HCT116 (cell line): ENCODE measurements around the gene ACSM3. TPM values are rescaled to one million over a fixed set of nuclear protein-coding genes. Genes with fewer than 3 reads are reported as not detected.

Source experiments
- ATAC-seq: fragments of 200-7000 bp; cut with Tn5 transposase; 2 replicates; pipeline ENCODE4 v1.9.1; 2020; ENCODE audit warnings: mild to moderate bottlenecking, moderate library complexity
- BruUV-seq: library from RNA; stranded (reverse); fragments of 400-500 nt; replicated peaks from 2 replicates; lab custom pipeline; 2021; lab: Mats Ljungman, UMichigan
- CTCF ChIA-PET: fragments of 300-600 bp; sonication (Branson Sonifier 250); formaldehyde crosslinking; loops from one replicate; lab custom pipeline; 2021; ENCODE audit warnings: antibody characterized with exemption; lab: Charles Lee
- POLR2A ChIA-PET: fragments of 300-600, 350-600 bp; sonication (Branson Sonifier 250); formaldehyde crosslinking; loops from one replicate; lab custom pipeline; 2021; ENCODE audit warnings: antibody characterized with exemption; lab: Charles Lee
- RAD21 ChIA-PET, 2 experiments: fragments of 300-600 bp; sonication (Branson Sonifier 250); formaldehyde crosslinking; loops; one replicate each; lab custom pipeline; 2023; ENCODE audit warnings: low total read pairs in 2 of 2; ENCODE audit not compliant: uncharacterized antibody in 2 of 2, unreplicated experiment in 2 of 2, low non-redundant PET in 1 of 2; lab: Charles Lee
- DNase-seq: peaks from one replicate; pipeline ENCODE4 v3.0.0-alpha.2; 2010; ENCODE audit warnings: low read depth, low spot score
- H2AFZ ChIP-seq: fragments of 200-600 bp; shearing (Covaris generic), sonication (generic); 2 replicates; pipeline ENCODE4 v1.6.1; 2017; ENCODE audit warnings: low read depth, mixed run types, mixed read lengths, antibody characterized with exemption, low read length; ENCODE audit not compliant: poor library complexity, severe bottlenecking
- H3K27ac ChIP-seq: 2 replicates; pipeline ENCODE4 v1.5.1; 2012; ENCODE audit warnings: low read depth, low read length
- H3K27me3 ChIP-seq: fragments of 200-600 bp; sonication (generic); 2 replicates; pipeline ENCODE4 v1.6.1; 2016; ENCODE audit warnings: mixed run types, low read length, mixed read lengths; ENCODE audit not compliant: insufficient read depth
- H3K36me3 ChIP-seq, 2 experiments: fragments of 200-500 bp in 1 of 2; fragments of 200-600 bp in 1 of 2; sonication (Bioruptor generic) in 1 of 2; sonication (generic) in 1 of 2; 2 replicates each; pipeline versions ENCODE4 v1.5.1 to v1.6.1; 2014 to 2016; ENCODE audit warnings: low read length in 2 of 2, inconsistent platforms in 1 of 2, mixed read lengths in 1 of 2, mixed run types in 1 of 2; ENCODE audit not compliant: insufficient read depth in 2 of 2, control insufficient read depth in 1 of 2
- H3K4me1 ChIP-seq, 2 experiments: fragments of 200-600 bp in 1 of 2; sonication (generic) in 1 of 2; 2 replicates each; pipeline versions ENCODE4 v1.5.1 to v1.6.1; 2012 to 2017; ENCODE audit warnings: low read length in 2 of 2, inconsistent platforms in 1 of 2, mild to moderate bottlenecking in 1 of 2, mixed read lengths in 1 of 2, mixed run types in 1 of 2, moderate library complexity in 1 of 2; ENCODE audit not compliant: insufficient read depth in 2 of 2, control insufficient read depth in 1 of 2
- H3K4me2 ChIP-seq: fragments of 200-600 bp; sonication (generic); 2 replicates; pipeline ENCODE4 v1.6.1; 2017; ENCODE audit warnings: mixed run types, low read length, mixed read lengths
- H3K4me3 ChIP-seq, 2 experiments: fragments of 200-600 bp in 1 of 2; sonication (generic) in 1 of 2; replicated peaks in 1 of 2; 2 replicates each; pipeline ENCODE4 v1.5.1; 2011 to 2016; ENCODE audit warnings: low read length in 2 of 2, control low read depth in 1 of 2, low read depth in 1 of 2, mild to moderate bottlenecking in 1 of 2, mixed read lengths in 1 of 2, mixed run types in 1 of 2
- H3K79me2 ChIP-seq: fragments of 200-600 bp; sonication (generic); 2 replicates; pipeline ENCODE4 v1.6.1; 2017; ENCODE audit warnings: mild to moderate bottlenecking, mixed run types, low read length, moderate library complexity, mixed read lengths; ENCODE audit not compliant: insufficient read depth
- H3K9ac ChIP-seq: fragments of 200-600 bp; sonication (generic); 2 replicates; pipeline ENCODE4 v1.6.1; 2016; ENCODE audit warnings: low read length, mixed read lengths
- H3K9me2 ChIP-seq: fragments of 200-600 bp; sonication (generic), shearing (Covaris generic); 2 replicates; pipeline ENCODE4 v1.6.1; 2017; ENCODE audit warnings: mixed run types, mild to moderate bottlenecking, moderate library complexity; ENCODE audit not compliant: insufficient read depth
- H3K9me3 ChIP-seq, 2 experiments: fragments of 200-500 bp in 1 of 2; fragments of 200-600 bp in 1 of 2; sonication (Bioruptor generic) in 1 of 2; sonication (generic) in 1 of 2; 2 replicates each; pipeline ENCODE4 v1.6.1; 2014 to 2017; ENCODE audit warnings: low read length in 2 of 2, mixed read lengths in 2 of 2, inconsistent platforms in 1 of 2, low read depth in 1 of 2, mild to moderate bottlenecking in 1 of 2, mixed run types in 1 of 2, moderate library complexity in 1 of 2; ENCODE audit not compliant: control insufficient read depth in 1 of 2, insufficient read depth in 1 of 2
- H4K20me1 ChIP-seq: fragments of 200-600 bp; sonication (generic), shearing (Covaris generic); 2 replicates; pipeline ENCODE4 v1.6.1; 2017; ENCODE audit warnings: mixed run types, mild to moderate bottlenecking, moderate library complexity; ENCODE audit not compliant: insufficient read depth
- ATF3 ChIP-seq: IDR thresholded peaks from 2 replicates; pipeline ENCODE4 v1.6.1; 2012
- CBX3 ChIP-seq: IDR thresholded peaks from 2 replicates; pipeline ENCODE4 v1.6.1; 2012; ENCODE audit warnings: low read depth
- CEBPB ChIP-seq: IDR thresholded peaks from 2 replicates; pipeline ENCODE4 v1.6.1; 2012; ENCODE audit warnings: low read depth
- ELF1 ChIP-seq: IDR thresholded peaks from 2 replicates; pipeline ENCODE4 v1.6.1; 2012; ENCODE audit warnings: low read depth, borderline replicate concordance
- EZH2phosphoT487 ChIP-seq: fragments of 200-600 bp; IDR thresholded peaks from 2 replicates; pipeline ENCODE4 v1.6.1; 2018; ENCODE audit warnings: antibody characterized with exemption, borderline replicate concordance
- MAX ChIP-seq: IDR thresholded peaks from 2 replicates; pipeline ENCODE4 v1.6.1; 2012
- POLR2A ChIP-seq: IDR thresholded peaks from 2 replicates; pipeline ENCODE4 v1.7.0; 2011; ENCODE audit warnings: borderline replicate concordance; ENCODE audit not compliant: insufficient read depth, insufficient read length; ENCODE audit errors: extremely low read depth
- POLR2AphosphoS5 ChIP-seq: IDR thresholded peaks from 2 replicates; pipeline ENCODE4 v1.6.1; 2011; ENCODE audit warnings: mild to moderate bottlenecking, low read depth, low read length, moderate library complexity
- SIN3A ChIP-seq: IDR thresholded peaks from 2 replicates; pipeline ENCODE4 v1.6.1; 2012; ENCODE audit warnings: low read depth
- SRF ChIP-seq: IDR thresholded peaks from 2 replicates; pipeline ENCODE4 v1.6.1; 2012; ENCODE audit warnings: low read depth
- ZBTB33 ChIP-seq: IDR thresholded peaks from 2 replicates; pipeline ENCODE4 v1.6.1; 2011; ENCODE audit warnings: mild to moderate bottlenecking, low read length, moderate library complexity; ENCODE audit not compliant: insufficient replicate concordance; ENCODE audit errors: extremely low read depth
- ZNF274 ChIP-seq: fragments of 200-500 bp; sonication (Bioruptor generic); IDR thresholded peaks from 2 replicates; pipeline ENCODE4 v1.6.1; 2014; ENCODE audit warnings: mild to moderate bottlenecking, low read depth, low read length, inconsistent platforms
- intact Hi-C: fragments of 100-400 bp; cut with micrococcal nuclease; formaldehyde crosslinking; loops from 2 replicates; pipeline ENCODE4 v1.10.0; 2022
- total RNA-seq: library from RNA; stranded (reverse); gene quantifications from one replicate; pipeline ENCODE4 v1.2.1, GENCODE V29; 2021; ENCODE audit not compliant: unreplicated experiment

The ACSM3 gene
- total RNA-seq, 1 experiment from 2014 or later: 15.0 TPM

DNA sequence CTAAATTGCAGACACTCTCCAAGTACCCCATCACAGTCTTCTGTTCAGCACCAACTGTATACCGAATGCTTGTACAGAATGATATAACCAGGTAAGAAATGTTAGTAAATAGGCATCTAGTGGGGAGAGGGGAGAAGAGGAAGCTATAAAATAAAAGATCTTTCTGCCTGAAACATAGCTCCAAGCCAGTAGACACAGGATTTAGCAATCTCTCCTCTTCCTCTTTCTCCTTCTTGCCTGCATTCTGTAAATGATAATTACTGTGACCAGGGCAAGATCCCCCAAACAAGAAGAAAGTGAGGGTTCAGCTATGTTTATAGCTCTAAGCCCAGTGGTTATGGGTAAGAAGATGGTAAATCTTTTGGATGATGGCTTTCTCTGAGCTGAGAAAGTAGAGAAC is 17.9 kb downstream of the ACSM3 start:
- TF ChIP-seq SIN3A (no peak), ZNF274 (no peak), POLR2AphosphoS5 (no peak), CEBPB (no peak), ELF1 (no peak), SRF (no peak), POLR2A (no peak), MAX (no peak), ZBTB33 (no peak), CBX3 (no peak), EZH2phosphoT487 (no peak), ATF3 (no peak)
- H4K20me1 ChIP-seq: no peaks in the 10 kb centered on the region
- no peak overlapping the region for H3K9ac ChIP-seq
- no peak overlapping the region for H3K27ac ChIP-seq
- no peak overlapping the region for H3K4me2 ChIP-seq
- BruUV-seq: no TSS peak
- H3K27me3 ChIP-seq: no peaks in the 10 kb centered on the region
- H3K4me1 ChIP-seq: no peaks in the 10 kb centered on the region
- no peaks in the 10 kb centered on the region for H3K79me2 ChIP-seq
- no peak overlapping the region for H2AFZ ChIP-seq
- H3K4me3 ChIP-seq: no peak overlapping the region
- ChIA-PET RAD21 (no interaction called here), CTCF (no interaction called here), POLR2A (no interaction called here)
- H3K36me3 ChIP-seq: no peaks in the 10 kb centered on the region
- no peaks in the 10 kb centered on the region for H3K9me2 ChIP-seq
- DNase-seq (no peak), ATAC-seq (no peak)
- intact Hi-C loops: no loop called here
- H3K9me3 ChIP-seq: no peaks in the 10 kb centered on the region
